Pancreas (tissue), 10 donors: ENCODE data around the gene CTAGE15. TPM values are rescaled to one million over a fixed set of nuclear protein-coding genes. Genes with fewer than 3 reads are reported as not detected.
"Not testable (repeated sequence)": the region's sequence is repeated elsewhere in the genome, so short reads cannot be mapped to it uniquely, and the experiment has no call there.

ENCODE experiments used
- ATAC-seq, 4 donors: fragments of 200-7000 bp; cut with Tn5 transposase; one replicate each; pipeline versions ENCODE4 v1.8.0 to v1.9.1; 2020; ENCODE audit warnings: mild to moderate bottlenecking in 4 of 4, moderate library complexity in 4 of 4
- DNase-seq, 6 donors: peaks; one replicate each; pipeline ENCODE4 v3.0.0-alpha.2; 2020
- FAIRE-seq: peaks from 2 replicates; lab custom pipeline; 2012; peaks lifted over from hg19 to GRCh38; lab: Jason Lieb, UNC
- H3K27ac ChIP-seq, 4 donors: fragments of 200-600 bp; sonication (generic); 1 replicate in 3 of 4; 2 replicates in 1 of 4; pipeline versions ENCODE4 v1.5.0 to v1.8.0; 2020
- H3K27me3 ChIP-seq, 4 donors: fragments of 200-600 bp; one replicate each; pipeline ENCODE4 v1.8.0; 2021
- H3K36me3 ChIP-seq, 3 donors: fragments of 200-600 bp; sonication (generic) in 1 of 3; one replicate each; pipeline versions ENCODE4 v1.5.0 to v1.8.0; 2020 to 2021
- H3K4me1 ChIP-seq, 3 donors: fragments of 200-600 bp; one replicate each; pipeline ENCODE4 v1.8.0; 2021
- H3K4me3 ChIP-seq, 4 donors: fragments of 200-600 bp; sonication (generic) in 2 of 4; one replicate each; pipeline versions ENCODE4 v1.5.0 to v1.8.0; 2020 to 2021
- H3K9me3 ChIP-seq, 4 donors: fragments of 200-600 bp; one replicate each; pipeline ENCODE4 v1.8.0; 2021
- WGBS, 2 donors: extraction: QIAGEN DNeasy Blood & Tissue Kit; methylation state at CpG; one replicate each; pipeline ENCODE4 v1.1.7; 2013; 5-methylcytosine and 5-hydroxymethylcytosine counted together
- intact Hi-C, 3 donors: fragments of 100-400 bp; cut with DNase I; formaldehyde crosslinking; loops; one replicate each; pipeline versions ENCODE4 v1.11.1 to v1.14.2; 2022
- polyA plus RNA-seq, 2 donors: library from polyadenylated mRNA; stranded (reverse); fragments of 200-250 nt; gene quantifications; one replicate each; pipeline ENCODE4 v1.2.3, GENCODE V29; 2013
- total RNA-seq, 6 donors: library from RNA; stranded (reverse); fragmentation: NEBNext Ultra II Directional in 4 of 6; extraction: Animal tissue kit (Norgen Biotek cat#: 25700) in 4 of 6; gene quantifications; one replicate each; pipeline versions ENCODE4 v1.2.1 to v1.2.4, GENCODE V29; 2021 to 2023
- donor health status: healthy with polysubstance abuse.
- donor health status: DM: no; HTN: no; CAD: no; lungs with moderate emphysema.
- donor health status: DM: no; HTN: no; CAD: no.
- donor health status: control.
- donor health status: control.
- donor health status: Bipolar disorder and iron deficiency.
- donor health status: DM: yes; HTN: yes; CAD: no.
- donor health status: DM: no; HTN: no; CAD: no.
- donor health status: DM: no; HTN: no; CAD: no.
- donor health status: DM: yes; HTN: yes; CAD: no.

Gene CTAGE15
- total RNA-seq (under 1 TPM in 4 of 6 donors, not detected in 2; 0.23 to 0.87 (median 0.43) TPM), polyA plus RNA-seq (not detected)

DNA sequence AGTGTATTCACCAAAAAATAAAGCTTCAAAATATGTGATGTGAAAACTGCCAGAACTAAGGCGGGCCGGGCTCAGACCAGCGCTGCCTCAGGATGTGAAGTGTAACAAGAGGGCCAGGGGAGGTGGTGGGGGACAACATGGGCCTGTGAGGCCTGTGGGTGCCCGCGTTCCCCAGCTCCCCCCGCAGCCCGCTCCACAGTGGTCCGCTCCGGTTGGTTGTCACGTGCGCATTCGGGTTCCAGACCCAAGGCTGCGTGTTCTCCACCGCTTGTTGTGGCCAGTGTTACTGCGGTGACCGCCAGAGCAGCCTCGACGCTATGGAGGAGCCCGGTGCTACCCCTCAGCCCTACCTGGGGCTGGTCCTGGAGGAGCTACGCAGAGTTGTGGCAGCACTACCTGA lies at the start of gene CTAGE15:
Gene CTAGE15 (plus strand): TSS at position 301 of the 400 bp plus-strand sequence. CDS start 17 bp downstream, at position 318.
- H3K27me3 ChIP-seq, H3K36me3 ChIP-seq, H3K9me3 ChIP-seq, DNase-seq, H3K27ac ChIP-seq, H3K4me1 ChIP-seq, FAIRE-seq, ATAC-seq, intact Hi-C loops, H3K4me3 ChIP-seq: not testable (repeated sequence)
- WGBS, 2 donors, result 83% methylated on average over 8 of the region's 20 CpGs; no CpG with 5 or more reads in 1 of the 2 donors

- H3K4me3 ChIP-seq, intact Hi-C loops, H3K4me1 ChIP-seq, H3K27ac ChIP-seq, DNase-seq, H3K36me3 ChIP-seq, H3K9me3 ChIP-seq, H3K27me3 ChIP-seq: not testable (repeated sequence)
- ATAC-seq (peak in 2 of 4 donors; percentile 14 to 43), FAIRE-seq (peak; percentile 96)
- no CpG with 5 or more reads among the region's 9 CpGs for WGBS, 2 donors
Observed at GRCh38 chr7:143522309-143522916, 49.2 kb upstream of the CTAGE15 start.

- H3K4me1 ChIP-seq, FAIRE-seq, intact Hi-C loops, H3K27ac ChIP-seq, ATAC-seq, H3K4me3 ChIP-seq, DNase-seq, H3K27me3 ChIP-seq, H3K9me3 ChIP-seq, H3K36me3 ChIP-seq: not testable (repeated sequence)
- WGBS, 2 donors, result 66 to 79% methylated on average over 4 of the region's 6 CpGs
Observed at GRCh38 chr7:143531169-143531926, 40.3 kb upstream of the CTAGE15 start.

DNA sequence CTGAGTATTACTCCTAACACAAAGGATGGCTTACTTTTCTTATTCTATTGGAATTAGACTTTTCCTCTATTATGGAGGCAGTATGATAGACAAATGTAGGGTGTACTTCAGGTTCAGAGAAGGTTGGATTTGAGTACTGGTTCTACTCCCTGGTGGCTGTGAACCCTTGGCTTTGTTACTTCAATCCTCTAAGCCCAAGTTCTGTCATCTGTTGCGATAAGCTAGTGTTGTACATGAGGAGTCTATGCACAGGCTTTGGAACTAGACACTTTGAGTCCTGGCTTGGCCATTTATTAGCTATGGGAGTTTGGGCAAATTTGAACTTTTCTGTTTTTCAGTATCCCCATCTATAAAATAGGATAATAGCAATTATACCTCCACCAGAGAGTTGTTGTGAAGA lies 39.7 kb upstream of the CTAGE15 start:
- no CpG with 5 or more reads among the region's 1 CpG for WGBS, 2 donors
- H3K9me3 ChIP-seq, H3K27me3 ChIP-seq, intact Hi-C loops, FAIRE-seq, H3K4me1 ChIP-seq, H3K4me3 ChIP-seq, ATAC-seq, H3K36me3 ChIP-seq, DNase-seq, H3K27ac ChIP-seq: not testable (repeated sequence)

DNA sequence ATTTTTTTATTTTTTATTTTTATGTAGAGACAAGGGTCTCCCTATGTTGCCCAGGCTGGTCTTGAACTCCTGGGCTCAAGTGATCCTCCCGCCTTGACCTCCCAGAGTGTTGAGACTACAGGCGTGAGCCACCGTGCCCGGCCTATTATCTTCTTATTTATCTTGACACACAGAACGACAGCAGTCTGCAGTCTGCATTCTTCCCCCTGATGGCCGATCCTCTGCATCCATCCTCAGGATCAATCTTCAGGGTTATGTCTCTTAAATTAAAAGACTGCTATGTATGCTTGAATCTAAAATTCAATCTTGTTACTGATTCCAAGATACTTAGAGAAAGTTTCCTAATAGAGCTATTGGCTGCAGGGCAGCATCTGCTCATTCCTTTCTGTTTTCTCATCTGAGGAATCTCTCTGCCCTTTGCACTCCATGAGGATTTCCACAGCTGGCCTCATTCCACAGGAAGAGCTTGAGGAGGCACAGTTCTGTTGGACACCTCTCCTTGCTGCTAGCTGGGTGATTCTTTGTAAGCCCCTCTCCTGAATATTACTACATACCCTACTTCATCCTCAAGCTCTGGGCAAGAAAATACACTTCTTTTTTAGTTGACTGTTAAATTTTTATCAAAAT lies 38.3 kb upstream of the CTAGE15 start:
- DNase-seq, H3K27ac ChIP-seq, H3K4me1 ChIP-seq, intact Hi-C loops, H3K9me3 ChIP-seq, H3K27me3 ChIP-seq, H3K36me3 ChIP-seq, FAIRE-seq, H3K4me3 ChIP-seq: not testable (repeated sequence)
- peak in 3 of 4 donors; percentile 46 to 67 (median 58) for ATAC-seq
- WGBS, 2 donors, result no CpG with 5 or more reads among the region's 6 CpGs

DNA sequence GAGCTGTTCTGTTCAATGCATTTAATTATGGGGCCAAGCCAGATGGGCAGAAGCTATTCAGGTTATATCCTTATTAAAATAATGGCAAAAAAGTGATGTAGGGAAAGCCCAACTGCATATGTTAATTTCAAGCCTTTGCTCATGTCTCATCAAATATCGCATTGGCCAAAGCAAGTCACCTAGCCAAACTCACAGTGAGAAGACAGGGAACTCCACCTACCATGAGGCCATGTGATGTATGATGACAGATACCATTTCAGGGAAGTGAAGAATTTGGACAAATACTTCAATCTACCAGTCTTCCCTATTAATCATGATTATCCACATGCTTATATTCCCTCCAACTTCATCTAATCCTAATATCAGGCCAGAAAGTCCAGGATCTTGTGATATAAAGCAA lies 35.2 kb upstream of the CTAGE15 start:
- ATAC-seq, result not testable (repeated sequence)
- 97 to 100% methylated on average over 1 of the region's 1 CpG for WGBS, 2 donors

DNA sequence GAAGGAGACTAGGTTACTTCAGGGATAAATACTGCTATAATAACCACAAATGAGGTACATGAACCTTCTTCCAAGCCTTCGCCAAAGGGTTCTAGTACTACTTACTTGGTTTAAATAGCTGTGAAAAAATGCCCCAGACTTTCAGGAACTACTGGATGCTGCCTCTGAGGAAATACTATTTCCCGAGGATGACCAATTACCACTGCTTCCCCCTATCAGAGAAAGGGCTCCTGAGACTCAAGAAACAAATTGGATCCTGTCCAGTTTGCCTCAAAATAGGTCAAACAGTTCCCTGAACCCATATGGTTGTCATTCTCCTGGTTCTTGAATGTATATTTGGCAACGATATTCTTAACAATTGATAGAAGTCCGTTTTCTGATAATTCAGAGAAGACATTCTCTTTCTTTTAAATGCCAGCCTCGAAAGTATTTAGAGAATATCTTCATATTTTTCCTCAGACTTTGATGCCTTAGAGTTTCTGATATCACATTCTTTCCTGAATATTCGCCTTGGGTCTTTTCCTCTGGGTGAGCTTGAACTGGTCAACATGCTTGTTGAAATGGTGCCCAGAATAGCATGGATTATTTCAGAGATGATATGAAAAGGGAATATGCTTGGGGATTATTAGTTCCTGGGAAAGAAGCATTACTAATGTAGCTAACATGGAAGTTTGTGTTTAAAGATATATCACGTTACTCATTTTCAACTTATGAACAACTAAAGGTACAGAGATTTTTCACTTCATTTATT lies 28.1 kb upstream of the CTAGE15 start:
- H3K4me3 ChIP-seq, H3K36me3 ChIP-seq, H3K9me3 ChIP-seq, H3K4me1 ChIP-seq, ATAC-seq, DNase-seq, H3K27ac ChIP-seq, FAIRE-seq, intact Hi-C loops, H3K27me3 ChIP-seq: not testable (repeated sequence)
- no CpG with 5 or more reads among the region's 7 CpGs for WGBS, 2 donors

More for the DNA sequence above, 35.2 kb upstream of the CTAGE15 start:
- intact Hi-C loops, H3K9me3 ChIP-seq, H3K4me1 ChIP-seq, H3K4me3 ChIP-seq, DNase-seq, H3K27ac ChIP-seq, FAIRE-seq, H3K36me3 ChIP-seq, H3K27me3 ChIP-seq: not testable (repeated sequence)

- FAIRE-seq, H3K9me3 ChIP-seq, H3K36me3 ChIP-seq, H3K4me3 ChIP-seq, H3K27me3 ChIP-seq, H3K4me1 ChIP-seq, ATAC-seq, intact Hi-C loops, DNase-seq, H3K27ac ChIP-seq: not testable (repeated sequence)
- WGBS, 2 donors, result no CpG with 5 or more reads among the region's 1 CpG
Observed at GRCh38 chr7:143555968-143556367, 15.6 kb upstream of the CTAGE15 start.

DNA sequence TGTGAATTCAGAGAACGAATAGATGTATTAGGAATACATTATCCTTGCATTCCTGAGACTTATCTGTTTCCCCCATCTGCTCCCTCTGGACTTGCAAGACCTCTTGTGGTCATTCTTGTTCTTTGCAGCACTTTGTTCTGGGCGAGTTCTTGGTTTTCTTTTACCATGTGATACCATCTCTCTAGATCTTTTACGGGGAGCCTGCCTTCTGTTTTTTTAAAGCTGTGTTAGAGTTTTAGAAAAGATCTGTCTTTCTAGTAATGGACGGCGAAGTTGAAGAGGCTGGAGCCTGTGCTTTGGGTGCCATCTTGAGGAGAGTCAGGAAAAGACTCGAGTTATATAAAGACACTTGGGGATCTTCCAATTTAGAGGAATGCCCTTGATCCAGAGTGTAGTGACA lies 8.3 kb upstream of the CTAGE15 start:
- WGBS, 2 donors, result 6 to 17% methylated on average over 1 to 2 of the region's 6 CpGs
- DNase-seq, H3K4me1 ChIP-seq: not testable (repeated sequence)

GRCh38 chr7:143566001-143566400 lies 5.6 kb upstream of the CTAGE15 start:
- H3K9me3 ChIP-seq, H3K4me3 ChIP-seq, H3K36me3 ChIP-seq, DNase-seq, intact Hi-C loops, H3K4me1 ChIP-seq, FAIRE-seq, H3K27ac ChIP-seq, ATAC-seq, H3K27me3 ChIP-seq: not testable (repeated sequence)
- no CpG with 5 or more reads among the region's 1 CpG for WGBS, 2 donors

More for the DNA sequence above, 8.3 kb upstream of the CTAGE15 start:
- intact Hi-C loops, H3K27me3 ChIP-seq, H3K36me3 ChIP-seq, H3K4me3 ChIP-seq, H3K9me3 ChIP-seq, H3K27ac ChIP-seq: not testable (repeated sequence)
- FAIRE-seq, result peak; percentile 34
- ATAC-seq, result peak in 3 of 4 donors; percentile 67 to 80 (median 68)

- WGBS, 2 donors, result 73 to 85% methylated on average over 2 of the region's 3 CpGs
- H3K9me3 ChIP-seq, intact Hi-C loops, H3K4me3 ChIP-seq, H3K36me3 ChIP-seq, H3K27ac ChIP-seq, H3K4me1 ChIP-seq, H3K27me3 ChIP-seq, DNase-seq, FAIRE-seq, ATAC-seq: not testable (repeated sequence)
Observed at GRCh38 chr7:143588183-143588582, 16.6 kb downstream of the CTAGE15 start.
